Gastrocnemius medialis (tissue), 4 donors: ENCODE data around the gene TNRC18.

Source experiments
- CTCF ChIP-seq, 5 experiments: fragments of 450-650 bp in 3 of 5; fragments of 200-600 bp in 2 of 5; sonication (generic) in 2 of 5; IDR thresholded peaks in 4 of 5; conservative IDR thresholded peaks in 1 of 5; 1 replicate in 4 of 5; 2 replicates in 1 of 5; pipeline ENCODE4 v1.5.1; 2016 to 2019; ENCODE audit warnings: antibody characterized with exemption in 5 of 5, mild to moderate bottlenecking in 3 of 5, moderate library complexity in 3 of 5
- POLR2A ChIP-seq, 2 donors: fragments of 450-650 bp; IDR thresholded peaks; one replicate each; pipeline ENCODE4 v1.6.1; 2017; ENCODE audit warnings: antibody characterized with exemption in 2 of 2, mild to moderate bottlenecking in 2 of 2, moderate library complexity in 2 of 2

- TF ChIP-seq CTCF (IDR thresholded peaks at IDR 0.05 in 4 of 5, conservative IDR thresholded peaks at IDR 0.05 in 1 of 5) = no peak
- no peak for TF ChIP-seq POLR2A (IDR thresholded peaks at IDR 0.05)
Measured at GRCh38 chr7:5286933-5287332, 136.7 kb downstream of the TNRC18 start.
